ENCODE data around the gene CCDC112. TPM values are rescaled to one million over a fixed set of nuclear protein-coding genes. Genes with fewer than 3 reads are reported as not detected.
"Not testable (repeated sequence)": the region's sequence is repeated elsewhere in the genome, so short reads cannot be mapped to it uniquely, and the experiment has no call there.

Gene CCDC112
- total RNA-seq, 1 donor from 2014 or later, result 13.0 TPM

DNA sequence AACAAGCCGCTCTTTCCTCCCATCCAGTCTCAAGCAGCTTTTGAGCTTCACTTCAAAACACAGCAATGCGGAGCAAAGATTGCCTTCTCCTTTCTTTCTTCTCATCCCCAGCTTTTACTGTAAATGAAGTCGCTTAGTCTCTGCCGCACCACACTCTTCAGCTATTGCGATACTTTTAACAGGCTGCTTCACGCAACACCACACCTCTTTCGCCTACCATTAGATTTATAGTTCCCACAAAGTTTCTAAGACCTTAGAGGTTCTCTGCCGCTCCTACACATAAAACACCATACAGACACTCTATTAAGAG, 34.5 kb downstream of the CCDC112 start:
- H3K9me3 ChIP-seq (ENCODE audit: insufficient read depth, low read depth, low read length), result no peaks in the 10 kb centered on the region
- no peaks in the 10 kb centered on the region for H3K36me3 Mint-ChIP-seq (ENCODE audit: low read depth, unreplicated experiment)
- H3K4me3 ChIP-seq (ENCODE audit: insufficient read depth, low read depth, low read length), result peak overlapping the region; percentile 93
- peak overlapping the region; percentile 85 for H3K27ac ChIP-seq (ENCODE audit: low read depth, low read length)
- H3K4me1 ChIP-seq (ENCODE audit: insufficient read depth, low read length), result peaks cover 17% of the 10 kb centered on the region
- peaks cover 56% of the 10 kb centered on the region for H3K79me2 ChIP-seq (ENCODE audit: insufficient read depth, low read length)
- no peaks in the 10 kb centered on the region for H3K27me3 Mint-ChIP-seq (ENCODE audit: low read depth, unreplicated experiment)
- peaks cover 33% of the 10 kb centered on the region for H4K20me1 ChIP-seq (ENCODE audit: insufficient read depth, low read length)
- H2AFZ ChIP-seq (ENCODE audit: low read depth, low read length), result peak overlapping the region; percentile 95
- H3K4me1 Mint-ChIP-seq (ENCODE audit: low read depth, unreplicated experiment), result peaks cover 21% of the 10 kb centered on the region
- DNase-seq (ENCODE audit: low read depth) (peak; percentile 9), FAIRE-seq (no peak)
- H3K27me3 ChIP-seq (ENCODE audit: insufficient read depth, low read length), result no peaks in the 10 kb centered on the region
- H3K4me3 Mint-ChIP-seq (ENCODE audit: unreplicated experiment), result peak overlapping the region; percentile 90
- H3K9me3 Mint-ChIP-seq (ENCODE audit: unreplicated experiment), result no peaks in the 10 kb centered on the region
- H3K36me3 ChIP-seq (ENCODE audit: insufficient read depth, low read length), result peaks cover 2% of the 10 kb centered on the region
- TF ChIP-seq EZH2 (IDR thresholded peaks at IDR 0.05; ENCODE audit: insufficient read depth, low read length), result no peak
- TF ChIP-seq, protein P1, sequence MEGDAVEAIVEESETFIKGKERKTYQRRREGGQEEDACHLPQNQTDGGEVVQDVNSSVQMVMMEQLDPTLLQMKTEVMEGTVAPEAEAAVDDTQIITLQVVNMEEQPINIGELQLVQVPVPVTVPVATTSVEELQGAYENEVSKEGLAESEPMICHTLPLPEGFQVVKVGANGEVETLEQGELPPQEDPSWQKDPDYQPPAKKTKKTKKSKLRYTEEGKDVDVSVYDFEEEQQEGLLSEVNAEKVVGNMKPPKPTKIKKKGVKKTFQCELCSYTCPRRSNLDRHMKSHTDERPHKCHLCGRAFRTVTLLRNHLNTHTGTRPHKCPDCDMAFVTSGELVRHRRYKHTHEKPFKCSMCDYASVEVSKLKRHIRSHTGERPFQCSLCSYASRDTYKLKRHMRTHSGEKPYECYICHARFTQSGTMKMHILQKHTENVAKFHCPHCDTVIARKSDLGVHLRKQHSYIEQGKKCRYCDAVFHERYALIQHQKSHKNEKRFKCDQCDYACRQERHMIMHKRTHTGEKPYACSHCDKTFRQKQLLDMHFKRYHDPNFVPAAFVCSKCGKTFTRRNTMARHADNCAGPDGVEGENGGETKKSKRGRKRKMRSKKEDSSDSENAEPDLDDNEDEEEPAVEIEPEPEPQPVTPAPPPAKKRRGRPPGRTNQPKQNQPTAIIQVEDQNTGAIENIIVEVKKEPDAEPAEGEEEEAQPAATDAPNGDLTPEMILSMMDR (IDR thresholded peaks at IDR 0.05; ENCODE audit: insufficient read depth, low read depth, low read length), result no peak
- H3K4me2 ChIP-seq (ENCODE audit: low read length), result peak overlapping the region; percentile 95
- H3K9ac ChIP-seq (ENCODE audit: low read length), result peak overlapping the region; percentile 90
- H3K27ac Mint-ChIP-seq (ENCODE audit: unreplicated experiment), result peak overlapping the region; percentile 92

DNA sequence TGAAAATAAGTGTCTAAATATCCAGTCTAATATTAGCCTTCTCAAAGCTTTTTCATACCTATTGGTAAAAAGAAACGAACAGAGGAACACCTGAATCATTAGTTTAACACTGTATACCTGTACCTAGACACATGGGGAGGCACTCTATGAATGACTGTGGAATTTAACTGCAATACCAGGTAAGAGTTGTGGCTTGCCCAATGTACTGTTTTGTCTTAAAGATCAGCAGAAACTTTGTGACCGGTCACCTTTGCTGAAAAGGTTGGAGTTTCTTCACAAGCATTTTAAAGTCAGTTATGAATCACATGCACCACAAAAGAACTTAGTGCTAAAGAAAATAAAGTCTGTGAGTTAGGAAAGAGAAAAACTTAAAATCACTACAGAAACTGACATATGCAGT, 36.2 kb downstream of the CCDC112 start:
- Histone ChIP-seq H3K27me3 (ENCODE audit: insufficient read depth, low read length) (no peaks in the 10 kb centered on the region), H3K4me1 (ENCODE audit: insufficient read depth, low read length) (peaks cover 17% of the 10 kb centered on the region), H2AFZ (ENCODE audit: low read depth, low read length) (no peak overlapping the region), H3K27ac (ENCODE audit: low read depth, low read length) (no peak overlapping the region), H3K79me2 (ENCODE audit: insufficient read depth, low read length) (peaks cover 73% of the 10 kb centered on the region), H3K9ac (ENCODE audit: low read length) (no peak overlapping the region), H3K36me3 (ENCODE audit: insufficient read depth, low read length) (no peaks in the 10 kb centered on the region), H3K9me3 (ENCODE audit: insufficient read depth, low read depth, low read length) (no peaks in the 10 kb centered on the region), H4K20me1 (ENCODE audit: insufficient read depth, low read length) (peaks cover 47% of the 10 kb centered on the region), H3K4me3 (ENCODE audit: insufficient read depth, low read depth, low read length) (no peak overlapping the region), H3K4me2 (ENCODE audit: low read length) (peak overlapping the region; percentile 95)
- H3K27me3 Mint-ChIP-seq (ENCODE audit: low read depth, unreplicated experiment), result no peaks in the 10 kb centered on the region
- peaks cover 21% of the 10 kb centered on the region for H3K4me1 Mint-ChIP-seq (ENCODE audit: low read depth, unreplicated experiment)
- H3K27ac Mint-ChIP-seq (ENCODE audit: unreplicated experiment), result no peak overlapping the region
- DNase-seq (ENCODE audit: low read depth) (no peak), FAIRE-seq (no peak)
- H3K36me3 Mint-ChIP-seq (ENCODE audit: low read depth, unreplicated experiment), result no peaks in the 10 kb centered on the region
- H3K9me3 Mint-ChIP-seq (ENCODE audit: unreplicated experiment), result no peaks in the 10 kb centered on the region
- TF ChIP-seq, protein P1 (IDR thresholded peaks at IDR 0.05; ENCODE audit: insufficient read depth, low read depth, low read length), result no peak
- no peak for TF ChIP-seq EZH2 (IDR thresholded peaks at IDR 0.05; ENCODE audit: insufficient read depth, low read length)
- no peak overlapping the region for H3K4me3 Mint-ChIP-seq (ENCODE audit: unreplicated experiment)

DNA sequence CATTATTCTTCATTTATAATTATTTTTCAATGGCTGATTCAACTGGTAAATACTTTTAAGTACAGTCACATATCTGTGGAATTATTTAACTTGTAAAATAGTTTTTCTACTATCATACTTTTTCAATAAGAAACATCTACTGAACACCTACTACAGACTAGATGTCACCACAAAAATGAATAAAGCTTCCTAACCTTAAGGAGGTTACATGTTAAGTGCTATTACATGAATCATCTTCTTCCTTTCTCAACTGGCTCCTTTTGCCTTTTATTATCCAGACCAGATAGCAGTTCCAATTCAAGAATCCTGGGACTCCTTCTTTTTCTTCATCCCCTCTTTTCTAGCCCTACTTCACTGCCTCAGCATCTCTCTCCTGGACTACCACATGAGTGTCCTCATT, 38.5 kb downstream of the CCDC112 start:
- H3K79me2 ChIP-seq (ENCODE audit: insufficient read depth, low read length), result peaks cover 95% of the 10 kb centered on the region
- H4K20me1 ChIP-seq (ENCODE audit: insufficient read depth, low read length), result peaks cover 62% of the 10 kb centered on the region
- Mint-ChIP-seq H3K36me3 (ENCODE audit: low read depth, unreplicated experiment) (no peaks in the 10 kb centered on the region), H3K27ac (ENCODE audit: unreplicated experiment) (no peak overlapping the region), H3K27me3 (ENCODE audit: low read depth, unreplicated experiment) (no peaks in the 10 kb centered on the region), H3K4me3 (ENCODE audit: unreplicated experiment) (no peak overlapping the region), H3K9me3 (ENCODE audit: unreplicated experiment) (no peaks in the 10 kb centered on the region), H3K4me1 (ENCODE audit: low read depth, unreplicated experiment) (peaks cover 22% of the 10 kb centered on the region)
- H3K4me1 ChIP-seq (ENCODE audit: insufficient read depth, low read length), result peaks cover 13% of the 10 kb centered on the region
- no peaks in the 10 kb centered on the region for H3K27me3 ChIP-seq (ENCODE audit: insufficient read depth, low read length)
- no peak overlapping the region for H2AFZ ChIP-seq (ENCODE audit: low read depth, low read length)
- FAIRE-seq (peak; percentile 29), DNase-seq (ENCODE audit: low read depth) (peak; percentile 53)
- no peaks in the 10 kb centered on the region for H3K9me3 ChIP-seq (ENCODE audit: insufficient read depth, low read depth, low read length)
- no peaks in the 10 kb centered on the region for H3K36me3 ChIP-seq (ENCODE audit: insufficient read depth, low read length)
- no peak overlapping the region for H3K4me3 ChIP-seq (ENCODE audit: insufficient read depth, low read depth, low read length)
- TF ChIP-seq, protein P1 (IDR thresholded peaks at IDR 0.05; ENCODE audit: insufficient read depth, low read depth, low read length), result no peak
- no peak for TF ChIP-seq EZH2 (IDR thresholded peaks at IDR 0.05; ENCODE audit: insufficient read depth, low read length)
- no peak overlapping the region for H3K4me2 ChIP-seq (ENCODE audit: low read length)
- H3K9ac ChIP-seq (ENCODE audit: low read length), result no peak overlapping the region
- H3K27ac ChIP-seq (ENCODE audit: low read depth, low read length), result no peak overlapping the region

DNA sequence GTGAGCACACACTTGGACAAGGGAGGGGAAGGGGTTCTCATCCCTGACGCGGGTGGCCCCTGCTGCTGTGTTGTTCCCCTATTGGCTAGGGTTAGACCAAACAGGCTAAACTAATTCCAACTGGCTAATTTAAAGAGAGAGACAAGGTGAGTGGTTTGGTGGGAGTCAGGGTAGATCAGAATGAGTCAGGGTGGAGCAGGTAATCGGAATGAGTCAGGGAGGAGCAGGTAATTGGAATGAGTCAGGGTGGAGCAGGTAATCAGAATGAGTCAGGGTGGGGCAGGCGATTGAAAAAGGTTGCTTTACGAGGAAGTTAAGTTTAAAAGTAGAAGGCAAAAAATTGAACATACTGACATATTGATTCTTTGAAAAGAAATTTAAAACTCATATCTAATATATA, 47.1 kb downstream of the CCDC112 start:
- not testable (repeated sequence) for H3K4me3 Mint-ChIP-seq (ENCODE audit: unreplicated experiment); H2AFZ ChIP-seq (ENCODE audit: low read depth, low read length); H3K27ac Mint-ChIP-seq (ENCODE audit: unreplicated experiment); H3K4me3 ChIP-seq (ENCODE audit: insufficient read depth, low read depth, low read length); H3K27me3 ChIP-seq (ENCODE audit: insufficient read depth, low read length); H3K4me1 Mint-ChIP-seq (ENCODE audit: low read depth, unreplicated experiment); H3K9me3 Mint-ChIP-seq (ENCODE audit: unreplicated experiment); H3K27me3 Mint-ChIP-seq (ENCODE audit: low read depth, unreplicated experiment); DNase-seq (ENCODE audit: low read depth); H3K4me1 ChIP-seq (ENCODE audit: insufficient read depth, low read length); FAIRE-seq; H3K36me3 Mint-ChIP-seq (ENCODE audit: low read depth, unreplicated experiment); H3K4me2 ChIP-seq (ENCODE audit: low read length); H3K36me3 ChIP-seq (ENCODE audit: insufficient read depth, low read length); H3K27ac ChIP-seq (ENCODE audit: low read depth, low read length); H3K9ac ChIP-seq (ENCODE audit: low read length); H3K9me3 ChIP-seq (ENCODE audit: insufficient read depth, low read depth, low read length)
- H4K20me1 ChIP-seq (ENCODE audit: insufficient read depth, low read length), result peaks cover 27% of the 10 kb centered on the region
- peaks cover 51% of the 10 kb centered on the region for H3K79me2 ChIP-seq (ENCODE audit: insufficient read depth, low read length)

All from astrocyte (in vitro differentiated cells and primary cell).